Mononuclear cell (primary cell): ENCODE results near the gene RXFP2. TPM values are rescaled to one million over a fixed set of nuclear protein-coding genes. Genes with fewer than 3 reads are reported as not detected.

Experiments used
- H3K27me3 ChIP-seq: 2 replicates; pipeline ENCODE4 v1.6.0; 2011; ENCODE audit warnings: low read length, control low read depth; ENCODE audit not compliant: insufficient read depth
- H3K4me1 ChIP-seq: 2 replicates; pipeline ENCODE4 v1.5.1; 2011; ENCODE audit warnings: mild to moderate bottlenecking, low read length, control low read depth; ENCODE audit not compliant: insufficient read depth
- H3K4me3 ChIP-seq: 2 replicates; pipeline ENCODE4 v1.5.1; 2011; ENCODE audit warnings: mild to moderate bottlenecking, low read length, moderate library complexity
- H3K9me3 ChIP-seq: 2 replicates; pipeline ENCODE4 v1.5.1; 2011; ENCODE audit warnings: low read depth, mild to moderate bottlenecking, control low read depth, low read length
- total RNA-seq: library from RNA; depleted of rRNA; stranded (reverse); fragments of >200 nt; gene quantifications from one replicate; pipeline ENCODE4 v1.2.3, GENCODE V29; 2012

RXFP2 gene
- total RNA-seq, 1 donor: not detected

DNA sequence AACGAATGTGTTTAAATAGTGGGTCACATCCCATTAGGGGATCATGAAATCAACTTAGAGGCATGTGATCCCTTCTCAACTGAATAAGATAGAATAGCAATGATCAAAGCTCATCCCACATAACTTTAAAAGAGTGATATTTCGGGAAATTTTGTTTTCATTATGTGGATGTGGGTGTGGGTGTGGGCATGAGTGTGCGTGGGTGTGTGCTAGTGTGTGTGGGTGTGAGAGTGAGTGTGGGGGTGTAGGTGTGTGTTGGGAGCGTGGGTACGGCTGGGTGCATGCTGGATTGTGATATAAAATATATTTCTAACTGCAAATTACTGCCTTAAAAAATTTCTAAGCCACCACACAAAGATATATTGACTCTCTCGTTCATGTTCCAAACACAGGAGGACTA lies 15.9 kb downstream of the RXFP2 start:
- no peaks in the 10 kb centered on the region for H3K9me3 ChIP-seq
- H3K4me3 ChIP-seq: no peak overlapping the region
- H3K27me3 ChIP-seq: no peaks in the 10 kb centered on the region
- H3K4me1 ChIP-seq: no peaks in the 10 kb centered on the region

DNA sequence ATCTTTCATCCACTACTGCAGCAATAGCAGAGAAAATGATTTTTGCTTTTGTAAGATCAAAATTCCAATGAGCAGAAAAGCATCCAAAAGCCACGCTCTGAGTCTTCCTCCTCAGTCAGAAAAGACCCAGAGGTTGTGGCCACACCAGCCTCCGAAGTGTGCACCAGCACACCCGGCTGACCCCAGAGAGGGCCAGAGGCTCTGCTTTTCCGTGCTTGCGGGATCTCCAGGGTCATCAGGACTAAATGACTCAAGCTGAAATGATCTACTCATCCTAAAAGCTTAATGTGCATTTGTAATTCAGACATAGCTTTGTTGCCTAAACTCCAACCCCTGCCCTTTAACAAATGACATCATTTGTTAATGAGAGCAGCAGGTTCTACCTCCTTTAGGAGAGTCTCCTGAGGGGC lies 16.5 kb downstream of the RXFP2 start:
- H3K9me3 ChIP-seq: no peaks in the 10 kb centered on the region
- H3K4me1 ChIP-seq: no peaks in the 10 kb centered on the region
- H3K4me3 ChIP-seq: no peak overlapping the region
- no peaks in the 10 kb centered on the region for H3K27me3 ChIP-seq

DNA sequence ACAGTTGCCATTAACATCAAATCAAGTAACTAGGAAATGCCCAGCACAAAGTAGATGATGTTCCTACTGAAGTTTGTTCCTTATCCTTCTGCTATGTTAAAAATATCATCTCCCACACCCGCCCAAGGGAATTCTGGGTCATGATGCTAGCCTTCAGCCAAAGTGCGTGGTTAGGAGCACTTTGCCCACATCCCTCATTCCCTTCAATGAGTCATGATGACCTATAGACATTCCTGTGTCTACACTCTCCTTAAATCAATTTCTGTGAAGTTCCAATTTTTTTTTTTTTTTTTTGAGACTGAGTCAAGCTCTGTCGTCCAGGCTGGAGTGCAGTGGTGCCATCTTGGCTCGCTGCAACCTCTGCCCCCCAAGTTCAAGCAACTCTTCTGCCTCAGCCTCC lies 17.0 kb downstream of the RXFP2 start:
- Histone ChIP-seq H3K27me3 (no peaks in the 10 kb centered on the region), H3K9me3 (no peaks in the 10 kb centered on the region), H3K4me1 (no peaks in the 10 kb centered on the region), H3K4me3 (no peak overlapping the region)

DNA sequence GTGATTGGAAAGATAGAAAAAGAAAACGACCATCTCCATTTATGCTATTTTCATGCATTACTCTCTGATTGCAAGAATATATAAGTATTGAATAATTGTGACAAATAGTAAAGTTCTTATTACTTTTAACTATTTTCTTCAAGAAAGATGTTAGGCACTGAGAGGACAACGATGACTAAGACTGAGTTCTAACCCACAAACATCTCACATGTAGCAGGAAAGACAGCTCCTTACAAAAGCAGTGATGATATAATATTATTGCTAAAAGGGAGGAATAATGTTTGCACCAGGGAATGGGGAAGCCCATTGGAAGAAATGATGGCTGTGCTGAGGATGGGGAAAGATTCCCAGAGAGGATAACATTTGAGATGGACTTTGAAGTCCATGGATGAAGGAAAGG lies 22.6 kb downstream of the RXFP2 start:
- no peaks in the 10 kb centered on the region for H3K9me3 ChIP-seq
- no peak overlapping the region for H3K4me3 ChIP-seq
- H3K27me3 ChIP-seq: no peaks in the 10 kb centered on the region
- no peaks in the 10 kb centered on the region for H3K4me1 ChIP-seq

DNA sequence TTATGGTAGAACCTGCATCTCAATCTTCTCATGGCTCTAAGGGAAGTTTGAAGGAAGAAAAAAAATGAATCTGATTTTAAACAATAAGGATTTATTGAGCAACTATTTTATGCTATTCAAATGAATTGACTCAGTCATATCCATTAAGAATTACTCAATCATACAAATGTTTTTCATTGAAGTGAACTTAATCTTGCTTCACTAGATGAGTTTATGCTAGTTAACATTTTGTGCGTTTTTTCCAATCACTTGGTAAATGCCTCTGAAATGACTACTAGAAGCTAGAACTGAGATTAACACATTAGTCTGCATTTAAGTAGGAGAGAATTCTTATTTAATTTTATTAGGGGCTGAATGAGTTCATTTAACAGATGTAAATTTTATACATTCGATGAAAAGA lies 25.2 kb downstream of the RXFP2 start:
- Histone ChIP-seq H3K4me3 (no peak overlapping the region), H3K9me3 (no peaks in the 10 kb centered on the region), H3K4me1 (no peaks in the 10 kb centered on the region), H3K27me3 (no peaks in the 10 kb centered on the region)

DNA sequence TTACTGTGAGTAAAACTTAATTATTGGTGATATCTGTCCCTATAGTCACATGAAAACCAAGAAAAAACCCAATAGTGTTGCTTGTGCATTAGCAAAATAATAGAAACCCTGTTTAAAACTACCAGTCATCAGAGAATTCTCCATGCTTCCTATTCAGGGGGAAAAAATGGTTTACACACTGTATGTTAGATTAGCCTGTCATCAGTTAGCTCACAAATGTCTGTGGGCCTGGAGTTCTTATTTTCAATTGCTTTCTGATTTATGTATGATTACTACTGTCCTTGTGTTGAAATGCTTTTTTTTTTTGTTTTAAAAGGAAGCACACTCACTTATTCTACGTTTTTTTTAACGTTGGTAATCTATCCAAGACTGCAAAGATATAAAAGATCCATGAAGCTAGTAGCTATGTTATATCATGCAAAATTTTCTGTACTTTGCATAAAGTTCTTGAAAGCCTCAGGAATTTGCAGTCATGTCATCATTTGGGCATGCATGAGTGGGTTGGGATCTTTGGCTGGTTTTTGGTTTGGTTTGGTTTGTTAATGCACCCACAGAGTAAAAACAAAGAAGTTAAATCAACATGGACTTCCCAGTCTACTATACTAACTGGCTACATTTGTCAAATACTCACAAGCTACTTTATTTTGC lies 25.9 kb downstream of the RXFP2 start:
- Histone ChIP-seq H3K4me1 (no peaks in the 10 kb centered on the region), H3K4me3 (no peak overlapping the region), H3K27me3 (no peaks in the 10 kb centered on the region)

DNA sequence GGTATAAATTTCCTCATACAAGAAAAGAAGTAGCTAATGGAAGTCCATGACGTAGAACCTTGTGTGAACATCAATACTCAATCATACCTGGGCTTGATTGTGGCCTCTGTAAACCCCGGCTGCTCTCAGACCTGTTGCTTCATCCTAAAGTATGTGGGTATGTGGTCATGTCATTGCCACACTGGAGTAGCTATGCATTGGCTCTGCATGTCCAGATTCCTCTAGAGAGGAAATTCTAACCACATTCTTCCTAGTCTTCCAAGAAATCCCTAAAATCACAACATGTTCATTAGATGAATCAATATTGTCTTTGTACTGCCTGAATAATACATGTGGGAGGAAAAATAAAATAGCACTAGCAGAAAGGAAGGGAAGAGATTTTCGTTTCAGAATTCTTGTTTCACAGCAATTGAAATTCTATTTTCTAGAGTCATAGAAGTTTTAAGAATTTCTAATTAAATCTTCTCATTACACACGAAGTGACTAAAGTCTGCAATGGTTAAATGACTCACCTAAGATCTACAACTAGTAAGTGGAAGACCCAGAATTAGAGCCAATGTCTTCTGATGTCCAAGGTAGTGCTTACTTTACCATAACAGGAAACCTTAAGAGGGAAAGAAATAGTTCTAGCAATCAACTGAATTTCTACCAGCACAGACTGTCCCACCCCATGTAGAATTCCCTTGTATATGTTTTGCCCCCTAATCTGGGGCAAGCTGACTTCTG lies 28.0 kb downstream of the RXFP2 start:
- H3K4me1 ChIP-seq: no peaks in the 10 kb centered on the region
- no peaks in the 10 kb centered on the region for H3K27me3 ChIP-seq
- H3K4me3 ChIP-seq: no peak overlapping the region
- H3K9me3 ChIP-seq: no peaks in the 10 kb centered on the region

More for the DNA sequence above, 25.9 kb downstream of the RXFP2 start:
- H3K9me3 ChIP-seq: no peaks in the 10 kb centered on the region

DNA sequence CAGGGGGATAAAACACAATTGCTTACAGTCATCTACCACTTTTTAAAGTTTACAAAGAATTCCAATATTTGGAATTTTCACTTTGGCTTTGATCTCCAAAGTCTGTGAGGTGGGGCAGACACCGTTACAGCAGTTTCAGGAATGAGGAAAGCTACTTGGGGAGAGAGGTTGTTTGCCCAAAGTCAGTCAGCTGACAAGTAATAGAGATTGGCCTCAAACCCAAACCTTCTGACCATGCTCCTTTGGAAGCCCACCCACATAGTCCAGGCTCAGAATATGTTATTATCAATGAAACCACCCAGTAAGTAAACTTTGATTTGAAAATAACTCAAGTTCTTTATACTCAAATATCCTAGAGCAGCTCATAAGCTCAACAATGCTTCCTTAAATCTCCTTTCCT lies 29.0 kb downstream of the RXFP2 start:
- Histone ChIP-seq H3K9me3 (no peaks in the 10 kb centered on the region), H3K4me1 (peaks cover under 1% of the 10 kb centered on the region), H3K4me3 (no peak overlapping the region), H3K27me3 (no peaks in the 10 kb centered on the region)

DNA sequence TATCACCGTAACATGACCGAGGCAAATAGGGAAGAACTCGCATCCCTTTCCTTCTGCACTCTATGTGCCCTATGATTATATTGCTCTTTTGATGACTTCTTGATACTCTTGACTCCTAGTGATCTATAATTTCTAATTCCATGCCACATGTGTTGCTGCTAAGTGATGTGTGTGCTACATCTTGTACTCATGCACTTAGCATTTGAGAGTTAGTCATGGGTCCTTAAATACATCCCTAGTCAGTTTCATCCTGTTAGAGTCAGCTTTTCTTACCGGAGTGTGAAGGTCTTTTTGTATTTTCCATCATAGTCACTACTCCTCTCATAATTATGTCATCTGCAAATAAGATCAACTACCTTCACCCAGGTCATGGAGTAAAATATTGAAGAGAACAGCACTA lies 30.2 kb downstream of the RXFP2 start:
- H3K4me3 ChIP-seq: no peak overlapping the region
- H3K9me3 ChIP-seq: no peaks in the 10 kb centered on the region
- H3K4me1 ChIP-seq: peaks cover 4% of the 10 kb centered on the region
- no peaks in the 10 kb centered on the region for H3K27me3 ChIP-seq

DNA sequence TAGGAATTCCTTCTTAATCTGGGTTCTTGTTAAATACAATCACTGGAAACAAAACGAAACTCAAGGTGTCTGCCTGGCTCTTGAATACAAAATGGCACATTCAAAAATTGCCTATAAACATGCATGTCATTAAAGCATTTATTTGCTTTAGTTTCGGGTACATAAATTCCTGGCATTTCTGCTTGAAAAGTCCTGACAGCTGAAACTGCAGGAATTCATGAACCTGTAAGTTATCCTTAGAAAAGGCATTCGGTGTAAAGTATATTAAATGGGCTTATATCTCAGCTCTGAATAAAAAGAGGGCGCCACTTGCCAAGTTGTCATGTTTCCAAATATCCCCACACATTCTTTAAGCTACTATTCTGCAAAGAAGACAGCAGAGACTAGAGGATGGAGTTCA lies 32.9 kb downstream of the RXFP2 start:
- H3K4me1 ChIP-seq: peaks cover 4% of the 10 kb centered on the region
- H3K27me3 ChIP-seq: no peaks in the 10 kb centered on the region
- no peaks in the 10 kb centered on the region for H3K9me3 ChIP-seq
- no peak overlapping the region for H3K4me3 ChIP-seq

DNA sequence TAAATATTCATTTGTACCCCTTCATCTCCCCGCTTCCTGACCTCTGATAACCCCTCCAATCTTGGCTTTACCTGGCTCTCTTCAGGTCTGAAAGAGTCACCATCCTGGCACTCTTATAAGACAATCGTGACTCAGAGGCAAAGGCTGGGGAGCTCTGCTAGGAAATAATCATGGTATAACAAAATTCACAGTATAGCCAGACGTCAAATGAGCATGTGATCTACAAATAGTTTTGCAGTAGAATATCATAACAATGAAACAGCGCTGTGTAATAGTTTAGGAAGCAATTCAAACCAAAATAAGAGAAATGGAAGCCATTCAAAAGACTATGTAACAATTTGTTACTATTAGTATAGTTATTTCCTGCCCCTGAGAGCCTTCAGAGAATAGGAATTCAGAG lies 34.2 kb downstream of the RXFP2 start:
- H3K4me1 ChIP-seq: peaks cover 4% of the 10 kb centered on the region
- no peaks in the 10 kb centered on the region for H3K9me3 ChIP-seq
- no peaks in the 10 kb centered on the region for H3K27me3 ChIP-seq
- H3K4me3 ChIP-seq: no peak overlapping the region

DNA sequence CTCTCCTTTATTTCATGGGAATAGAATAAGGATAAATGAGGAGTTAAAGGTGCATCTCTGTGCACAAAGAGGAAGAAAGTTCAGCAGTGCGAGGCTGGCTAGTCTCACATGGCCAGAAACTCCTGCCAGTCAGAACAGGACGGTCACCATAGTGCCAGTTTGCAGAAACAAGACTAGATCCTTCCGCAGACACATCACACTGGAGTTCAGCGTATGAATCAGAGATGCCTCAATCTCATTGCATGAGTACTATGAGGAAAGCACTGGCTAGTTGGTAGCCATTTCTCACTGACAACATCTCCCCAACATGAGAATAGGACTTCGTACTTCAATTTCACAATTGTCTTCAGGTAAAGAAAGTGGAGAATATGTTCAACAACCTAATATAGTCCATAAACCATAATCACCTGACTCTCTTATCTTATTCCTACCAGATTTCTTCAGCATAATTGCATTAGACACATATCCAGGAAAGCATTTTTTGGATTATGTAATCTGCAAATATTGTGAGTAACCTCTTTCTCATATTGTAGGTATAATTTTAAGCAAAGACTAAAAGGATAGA lies 34.9 kb downstream of the RXFP2 start:
- Histone ChIP-seq H3K27me3 (no peaks in the 10 kb centered on the region), H3K4me1 (peaks cover 4% of the 10 kb centered on the region), H3K4me3 (no peak overlapping the region), H3K9me3 (no peaks in the 10 kb centered on the region)

DNA sequence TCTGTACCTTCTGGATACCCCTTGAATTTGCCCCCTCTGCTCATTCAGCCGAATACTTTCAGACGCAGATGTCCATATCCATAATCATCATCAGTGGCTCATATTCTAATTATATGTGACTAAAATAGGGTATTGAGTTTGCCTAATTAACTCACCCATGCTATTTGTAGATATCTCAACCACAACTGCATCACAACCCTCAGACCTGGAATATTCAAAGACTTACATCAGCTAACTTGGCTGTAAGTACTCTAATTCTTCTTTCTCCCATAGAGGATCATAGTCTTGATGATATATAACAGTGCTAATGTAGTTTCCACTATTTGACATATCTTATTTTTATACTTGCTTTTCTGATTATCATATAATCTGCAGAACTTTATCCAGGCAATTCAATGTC lies 35.8 kb downstream of the RXFP2 start:
- Histone ChIP-seq H3K4me3 (no peak overlapping the region), H3K27me3 (no peaks in the 10 kb centered on the region), H3K9me3 (no peaks in the 10 kb centered on the region), H3K4me1 (peaks cover 4% of the 10 kb centered on the region)

DNA sequence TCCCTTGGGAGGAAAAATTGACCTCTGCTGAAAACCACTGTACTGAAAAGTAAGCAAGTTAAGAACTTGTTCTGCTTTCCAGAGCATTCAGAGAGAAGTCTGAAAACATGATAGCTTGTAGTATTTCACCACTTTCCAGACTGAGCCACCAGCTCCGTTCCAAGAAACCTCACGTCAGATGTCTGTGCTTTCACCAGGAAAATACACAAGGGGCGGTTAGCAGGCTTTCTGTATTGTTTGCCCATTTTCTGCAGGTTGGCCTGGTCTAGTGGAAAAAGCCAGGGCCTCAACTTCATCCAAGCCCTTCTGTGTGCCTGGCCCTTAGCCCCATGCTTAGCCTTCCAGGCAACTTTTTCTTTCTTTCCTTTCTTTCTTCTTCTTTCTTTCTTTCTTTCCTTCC lies 36.4 kb downstream of the RXFP2 start:
- H3K4me1 ChIP-seq: peaks cover 4% of the 10 kb centered on the region
- H3K27me3 ChIP-seq: no peaks in the 10 kb centered on the region
- H3K4me3 ChIP-seq: no peak overlapping the region
- no peaks in the 10 kb centered on the region for H3K9me3 ChIP-seq

DNA sequence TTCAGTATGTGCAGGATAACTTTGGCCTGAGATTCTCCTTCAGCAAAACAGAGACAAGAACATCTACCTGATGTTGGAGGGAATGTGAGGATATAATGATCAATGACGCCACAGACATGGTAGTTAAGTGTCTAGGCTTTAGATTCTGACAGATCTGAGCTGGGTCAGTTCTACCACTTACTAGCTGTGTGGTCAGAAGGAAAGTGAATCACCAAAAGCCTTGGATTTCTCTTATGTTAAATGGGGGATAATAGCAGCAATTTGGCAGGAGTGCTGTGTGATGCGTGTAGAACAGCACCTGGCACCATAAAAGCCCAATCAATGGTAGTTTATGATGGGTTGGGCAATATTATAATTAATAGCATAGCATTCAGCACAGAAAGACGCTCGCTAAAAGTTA lies 41.7 kb downstream of the RXFP2 start:
- H3K27me3 ChIP-seq: peaks cover 4% of the 10 kb centered on the region
- no peak overlapping the region for H3K4me3 ChIP-seq
- no peaks in the 10 kb centered on the region for H3K9me3 ChIP-seq
- no peaks in the 10 kb centered on the region for H3K4me1 ChIP-seq

DNA sequence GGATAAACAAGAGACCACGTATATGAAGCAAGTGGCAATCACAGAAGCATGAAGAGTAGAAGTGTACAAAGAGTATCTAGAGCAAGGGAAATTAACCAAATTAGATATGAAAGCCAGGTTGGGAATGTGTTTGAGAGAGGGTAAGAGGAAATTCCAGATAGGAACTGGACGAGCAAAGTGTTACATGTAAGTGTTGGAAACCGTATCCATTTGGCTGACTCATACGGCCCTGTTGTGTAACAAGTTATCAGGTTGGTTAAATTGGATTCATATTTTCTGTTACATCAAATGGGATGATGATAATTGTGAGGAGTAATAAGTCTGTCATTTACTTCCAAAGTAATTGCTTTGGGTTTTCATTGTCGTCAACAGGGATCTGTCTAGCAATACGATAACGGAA lies 46.7 kb downstream of the RXFP2 start:
- H3K27me3 ChIP-seq: peaks cover 4% of the 10 kb centered on the region
- H3K4me1 ChIP-seq: peaks cover 1% of the 10 kb centered on the region
- no peaks in the 10 kb centered on the region for H3K9me3 ChIP-seq
- H3K4me3 ChIP-seq: no peak overlapping the region
